VCaP (cell line): Measurements from ENCODE around the gene CNPY4.

ENCODE experiments used
- H3K27ac ChIP-seq: fragments of 450-650 bp; 2 replicates; pipeline ENCODE4 v1.5.1; 2017
- CTCF ChIP-seq: fragments of 450-650 bp; conservative IDR thresholded peaks from 2 replicates; pipeline ENCODE4 v1.5.1; 2017; ENCODE audit warnings: mild to moderate bottlenecking, moderate library complexity

Gene CNPY4

DNA sequence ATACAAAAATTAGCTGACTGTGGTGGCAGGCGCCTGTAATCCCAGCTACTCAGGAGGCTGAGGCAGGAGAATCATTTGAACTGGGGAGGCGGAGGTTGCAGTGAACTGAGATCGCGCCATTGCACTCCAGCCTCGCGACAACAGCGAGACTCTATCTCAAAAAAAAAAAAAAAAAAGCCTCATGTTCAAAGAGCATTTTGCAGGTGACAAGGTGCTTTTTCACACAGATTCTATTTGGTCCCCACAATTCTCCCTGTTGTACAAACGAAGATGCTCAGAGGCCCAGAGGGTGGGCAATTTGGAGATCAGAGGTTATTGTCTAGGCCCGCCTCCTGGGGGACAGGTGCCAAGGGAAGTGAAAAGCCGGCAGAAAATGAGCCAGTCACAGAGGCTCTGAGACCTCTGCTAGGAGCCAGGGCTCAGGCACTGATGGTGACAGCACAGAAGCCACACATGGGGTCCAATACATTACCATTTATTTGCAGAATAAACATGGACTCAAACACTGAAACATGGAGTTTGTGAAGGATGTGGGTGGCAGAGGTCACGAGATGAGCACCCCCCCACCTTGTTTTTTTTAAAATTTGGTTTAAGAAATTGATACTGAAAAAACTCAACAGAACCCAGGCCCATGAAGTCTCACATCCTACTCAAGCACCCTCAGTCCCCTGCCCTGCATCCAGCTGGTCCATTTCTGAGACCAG lies 49.9 kb downstream of the CNPY4 start:
- no peak overlapping the region for H3K27ac ChIP-seq

GRCh38 chr7:100170101-100170897 lies 50.9 kb downstream of the CNPY4 start:
- H3K27ac ChIP-seq, result no peak overlapping the region
- no peak for TF ChIP-seq CTCF

More for the DNA sequence above, 49.9 kb downstream of the CNPY4 start:
- TF ChIP-seq CTCF, result no peak

DNA sequence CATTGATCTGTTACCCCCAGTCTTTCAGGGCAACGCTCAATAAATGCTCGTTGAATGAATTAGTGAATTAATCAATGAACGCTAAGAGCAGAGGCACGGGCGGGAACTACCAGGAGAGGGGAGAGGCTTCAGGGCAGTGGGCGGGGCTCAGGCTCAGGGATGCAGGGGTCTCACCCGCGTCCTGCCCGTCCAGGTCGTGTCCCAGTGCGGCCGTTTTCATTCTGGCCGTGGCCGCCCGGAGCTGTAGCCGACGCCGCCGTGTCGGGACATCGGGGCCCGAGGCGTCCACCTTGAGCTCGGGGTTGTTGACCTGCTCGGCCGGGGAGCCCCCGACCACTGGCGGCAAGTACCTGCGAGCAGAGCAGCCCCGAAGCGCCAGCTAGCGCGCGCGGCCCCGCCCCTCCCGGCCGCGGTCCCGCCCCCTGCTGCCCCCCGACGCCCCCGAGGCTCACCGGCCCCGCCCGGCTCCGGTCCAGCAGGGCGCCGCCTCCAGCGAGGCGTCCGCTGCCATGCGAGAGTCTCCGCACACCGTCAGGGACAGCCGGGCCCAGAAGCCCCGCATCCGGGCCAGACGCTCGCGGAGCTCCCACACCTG lies 51.8 kb downstream of the CNPY4 start:
- no peak for TF ChIP-seq CTCF

DNA sequence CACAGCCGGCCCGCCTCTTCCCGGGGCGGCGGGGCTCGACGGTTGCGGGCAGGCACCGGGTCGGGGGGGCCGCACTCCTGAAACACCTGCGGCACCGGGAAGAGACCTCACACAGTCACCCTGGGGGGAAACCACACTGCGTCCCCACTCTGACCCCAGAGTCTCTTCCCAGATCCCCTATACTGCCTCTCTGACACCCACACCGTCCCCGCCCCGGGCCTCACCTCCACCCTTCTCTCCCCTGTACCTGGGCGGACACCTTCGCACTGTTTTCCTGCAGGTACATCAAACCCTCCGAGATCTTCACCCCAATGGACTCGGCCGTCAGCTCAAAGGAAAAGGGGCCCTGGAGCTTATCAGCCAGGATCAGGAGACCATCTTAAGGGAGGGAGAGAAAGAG lies 52.4 kb downstream of the CNPY4 start:
- TF ChIP-seq CTCF, result no peak
- H3K27ac ChIP-seq, result no peak overlapping the region

More for the DNA sequence above, 51.8 kb downstream of the CNPY4 start:
- H3K27ac ChIP-seq, result no peak overlapping the region

- no peak for TF ChIP-seq CTCF
- no peak overlapping the region for H3K27ac ChIP-seq
These were observed 54.5 kb downstream of the CNPY4 start for GRCh38 chr7:100173806-100174495.

GRCh38 chr7:100174582-100174981 lies 55.1 kb downstream of the CNPY4 start:
- H3K27ac ChIP-seq, result no peak overlapping the region
- no peak for TF ChIP-seq CTCF
